ENCODE data around the gene LPP. TPM values are rescaled to one million over a fixed set of nuclear protein-coding genes. Genes with fewer than 3 reads are reported as not detected.

The LPP gene
- total and polyA plus RNA-seq, 2 donors (not counting 1 experiment from before 2014, with no cell fraction given) = 7.6 to 81.7 TPM

DNA sequence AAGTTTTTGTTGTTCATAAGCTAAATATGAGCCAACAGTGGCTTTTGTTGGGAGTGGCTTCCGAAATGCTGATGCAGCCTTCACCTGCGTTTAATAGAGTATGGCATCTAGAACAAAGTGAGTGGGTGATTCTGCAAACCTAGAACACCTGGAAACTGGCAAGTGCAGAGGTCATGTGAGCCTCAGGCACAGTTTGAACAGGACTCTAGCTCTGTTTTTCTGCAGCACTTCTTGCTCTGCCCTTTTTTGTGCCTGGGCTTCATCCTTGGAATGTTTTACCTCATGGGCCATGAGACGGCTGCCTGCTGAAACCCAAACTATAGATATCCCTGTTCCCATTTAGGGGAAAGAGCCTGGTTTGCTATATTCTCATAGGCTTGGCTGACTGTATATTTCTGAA is 73.5 kb downstream of the LPP start:
- no peaks in the 10 kb centered on the region for H3K27me3 ChIP-seq (replicated peaks in 1 of 4; ENCODE audit: control extremely low read depth in 1 of 4, control insufficient read depth in 3 of 4, insufficient read depth in 4 of 4, low read length in 3 of 4)
- H3K9me3 ChIP-seq (ENCODE audit: control extremely low read depth in 1 of 3, control insufficient read depth in 2 of 3, insufficient read depth in 1 of 3, low read length in 2 of 3) = no peaks in the 10 kb centered on the region
- H4K20me1 ChIP-seq (ENCODE audit: control insufficient read depth, insufficient read depth, low read length, poor library complexity, severe bottlenecking) = no peaks in the 10 kb centered on the region
- H3K4me3 ChIP-seq (ENCODE audit: control extremely low read depth in 1 of 5, extremely low read depth in 1 of 5, insufficient read depth in 1 of 5, low read depth in 2 of 5, low read length in 4 of 5) = no peak overlapping the region
- intact Hi-C loops (cut with micrococcal nuclease) = no loop called here
- Mint-ChIP-seq H3K4me1 (peaks cover 16% of the 10 kb centered on the region), H3K27ac (no peak overlapping the region), H3K27me3 (no peaks in the 10 kb centered on the region), H3K4me3 (no peak overlapping the region), H3K9me3 (ENCODE audit: insufficient read depth) (no peaks in the 10 kb centered on the region)
- DNase-seq (no peak), ATAC-seq (ENCODE audit: low read depth) (no peak)
- no peak overlapping the region for H3K4me2 ChIP-seq (replicated peaks; ENCODE audit: low read depth, low read length, poor library complexity, severe bottlenecking)
- H3K9ac ChIP-seq (ENCODE audit: low read length) = no peak overlapping the region
- no peak for TF ChIP-seq EZH2 (IDR thresholded peaks at IDR 0.05; ENCODE audit: borderline replicate concordance, insufficient read depth, low read depth, low read length, poor library complexity, severe bottlenecking)
- TF ChIP-seq, protein P1, sequence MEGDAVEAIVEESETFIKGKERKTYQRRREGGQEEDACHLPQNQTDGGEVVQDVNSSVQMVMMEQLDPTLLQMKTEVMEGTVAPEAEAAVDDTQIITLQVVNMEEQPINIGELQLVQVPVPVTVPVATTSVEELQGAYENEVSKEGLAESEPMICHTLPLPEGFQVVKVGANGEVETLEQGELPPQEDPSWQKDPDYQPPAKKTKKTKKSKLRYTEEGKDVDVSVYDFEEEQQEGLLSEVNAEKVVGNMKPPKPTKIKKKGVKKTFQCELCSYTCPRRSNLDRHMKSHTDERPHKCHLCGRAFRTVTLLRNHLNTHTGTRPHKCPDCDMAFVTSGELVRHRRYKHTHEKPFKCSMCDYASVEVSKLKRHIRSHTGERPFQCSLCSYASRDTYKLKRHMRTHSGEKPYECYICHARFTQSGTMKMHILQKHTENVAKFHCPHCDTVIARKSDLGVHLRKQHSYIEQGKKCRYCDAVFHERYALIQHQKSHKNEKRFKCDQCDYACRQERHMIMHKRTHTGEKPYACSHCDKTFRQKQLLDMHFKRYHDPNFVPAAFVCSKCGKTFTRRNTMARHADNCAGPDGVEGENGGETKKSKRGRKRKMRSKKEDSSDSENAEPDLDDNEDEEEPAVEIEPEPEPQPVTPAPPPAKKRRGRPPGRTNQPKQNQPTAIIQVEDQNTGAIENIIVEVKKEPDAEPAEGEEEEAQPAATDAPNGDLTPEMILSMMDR (IDR thresholded peaks at IDR 0.05) = no peak
- H3K4me1 ChIP-seq (ENCODE audit: control insufficient read depth in 2 of 2, insufficient read depth in 2 of 2, low read length in 2 of 2) = peaks cover 3 to 5% of the 10 kb centered on the region in 2 donors
- H3K36me3 ChIP-seq (replicated peaks in 1 of 2; ENCODE audit: control extremely low read depth in 1 of 2, control insufficient read depth in 1 of 2, extremely low read depth in 1 of 2, insufficient read depth in 2 of 2, low read length in 1 of 2) = peaks cover 0 to 9% of the 10 kb centered on the region in 2 experiments
- peaks cover 37% of the 10 kb centered on the region for H3K79me2 ChIP-seq (ENCODE audit: control insufficient read depth, insufficient read depth, low read length)
- ChIA-PET CTCF (no interaction called here), POLR2A (no interaction called here)
- WGBS (ENCODE audit: insufficient coverage) = 100% methylated on average over 2 of the region's 3 CpGs
- H3K27ac ChIP-seq (ENCODE audit: low read length in 2 of 2) = no peak overlapping the region
- H2AFZ ChIP-seq (ENCODE audit: insufficient read depth, low read depth, low read length, poor library complexity, severe bottlenecking) = no peak overlapping the region

DNA sequence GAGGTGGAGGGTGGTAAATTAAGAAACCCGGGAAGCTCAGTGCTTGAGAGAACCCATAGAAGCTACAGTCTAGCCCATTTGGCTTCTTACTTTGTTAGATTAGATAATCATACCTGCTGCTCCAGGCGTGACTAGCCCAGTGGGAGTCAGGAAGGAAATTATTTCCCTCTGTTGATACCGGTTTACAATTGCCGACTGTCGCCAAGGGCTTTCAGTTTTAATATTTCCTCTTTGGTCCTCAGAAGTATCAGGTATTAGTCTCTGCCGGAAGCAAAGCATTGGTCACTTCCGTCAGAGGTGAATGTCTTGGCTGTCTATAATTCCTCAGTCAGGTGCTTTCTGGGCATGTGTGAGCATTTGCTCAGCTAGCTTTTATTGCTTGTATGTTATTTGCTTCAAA is 75.2 kb downstream of the LPP start:
- Histone ChIP-seq H4K20me1 (ENCODE audit: control insufficient read depth, insufficient read depth, low read length, poor library complexity, severe bottlenecking) (no peaks in the 10 kb centered on the region), H3K4me3 (ENCODE audit: control extremely low read depth in 1 of 5, extremely low read depth in 1 of 5, insufficient read depth in 1 of 5, low read depth in 2 of 5, low read length in 4 of 5) (no peak overlapping the region), H3K4me2 (replicated peaks; ENCODE audit: low read depth, low read length, poor library complexity, severe bottlenecking) (peak overlapping the region; percentile 27), H3K4me1 (ENCODE audit: control insufficient read depth in 2 of 2, insufficient read depth in 2 of 2, low read length in 2 of 2) (peaks cover 5% of the 10 kb centered on the region in 2 donors), H3K27me3 (replicated peaks in 1 of 4; ENCODE audit: control extremely low read depth in 1 of 4, control insufficient read depth in 3 of 4, insufficient read depth in 4 of 4, low read length in 3 of 4) (no peaks in the 10 kb centered on the region), H2AFZ (ENCODE audit: insufficient read depth, low read depth, low read length, poor library complexity, severe bottlenecking) (no peak overlapping the region), H3K36me3 (replicated peaks in 1 of 2; ENCODE audit: control extremely low read depth in 1 of 2, control insufficient read depth in 1 of 2, extremely low read depth in 1 of 2, insufficient read depth in 2 of 2, low read length in 1 of 2) (peaks cover 0 to 5% of the 10 kb centered on the region in 2 experiments), H3K9ac (ENCODE audit: low read length) (no peak overlapping the region), H3K27ac (ENCODE audit: low read length in 2 of 2) (no peak overlapping the region), H3K9me3 (ENCODE audit: control extremely low read depth in 1 of 3, control insufficient read depth in 2 of 3, insufficient read depth in 1 of 3, low read length in 2 of 3) (no peaks in the 10 kb centered on the region), H3K79me2 (ENCODE audit: control insufficient read depth, insufficient read depth, low read length) (peaks cover 40% of the 10 kb centered on the region)
- ATAC-seq (ENCODE audit: low read depth) = no peak
- H3K4me1 Mint-ChIP-seq = peaks cover 26% of the 10 kb centered on the region
- WGBS (ENCODE audit: insufficient coverage) = 62% methylated on average over 5 of the region's 7 CpGs
- no peak overlapping the region for H3K27ac Mint-ChIP-seq
- ChIA-PET POLR2A (no interaction called here), CTCF (interaction anchor here (0.5 kb wide), 1 partner anchor 525 kb away, joined by 3 read pairs; no protein-coding TSS in a partner anchor)
- TF ChIP-seq, protein P1 (IDR thresholded peaks at IDR 0.05) = no peak
- no peak for TF ChIP-seq EZH2 (IDR thresholded peaks at IDR 0.05; ENCODE audit: borderline replicate concordance, insufficient read depth, low read depth, low read length, poor library complexity, severe bottlenecking)
- H3K4me3 Mint-ChIP-seq = no peak overlapping the region
- intact Hi-C loops (cut with micrococcal nuclease) = no loop called here
- no peaks in the 10 kb centered on the region for H3K27me3 Mint-ChIP-seq
- no peak for DNase-seq
- H3K9me3 Mint-ChIP-seq (ENCODE audit: insufficient read depth) = no peaks in the 10 kb centered on the region
